ENCODE results near the gene AIPL1.

The AIPL1 gene

DNA sequence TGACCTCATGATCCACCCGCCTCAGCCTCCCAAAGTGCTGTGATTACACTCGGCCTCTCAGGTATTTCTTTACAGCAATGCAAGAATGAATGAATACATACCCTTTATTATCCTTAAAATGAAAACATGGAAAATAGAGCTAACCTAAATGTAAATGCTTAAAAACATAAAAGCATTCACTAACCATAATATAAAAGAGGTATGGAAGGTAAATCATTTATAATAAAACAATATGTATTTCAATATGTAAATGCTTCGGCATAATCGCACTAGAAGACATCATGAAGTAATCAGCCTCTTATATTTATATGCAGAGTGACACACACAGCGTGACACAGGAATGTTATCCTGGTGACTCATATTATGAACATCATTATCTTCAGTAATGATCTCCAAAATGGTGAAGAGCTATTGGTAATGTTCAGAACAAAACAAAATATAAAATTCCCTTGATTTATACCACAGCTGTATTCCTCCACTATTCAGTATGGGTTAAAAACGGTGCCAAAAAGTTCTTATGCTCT lies 53.9 kb downstream of the AIPL1 start:
- Histone ChIP-seq H3K4me3 (ENCODE audit: low read depth, low read length, poor library complexity, severe bottlenecking) (no peak overlapping the region), H2AFZ (ENCODE audit: low read length) (no peak overlapping the region), H4K20me1 (ENCODE audit: insufficient read depth, low read length) (no peaks in the 10 kb centered on the region), H3K4me1 (ENCODE audit: insufficient read depth, low read length, severe bottlenecking) (no peaks in the 10 kb centered on the region), H3K9me3 (ENCODE audit: low read length) (no peaks in the 10 kb centered on the region), H3K9ac (ENCODE audit: low read length) (no peak overlapping the region), H3K79me2 (ENCODE audit: insufficient read depth, low read length) (no peaks in the 10 kb centered on the region), H3K27me3 (ENCODE audit: insufficient read depth, low read length) (no peaks in the 10 kb centered on the region), H3K36me3 (ENCODE audit: insufficient read depth, low read length) (no peaks in the 10 kb centered on the region), H3F3A (ENCODE audit: insufficient read depth, low read length) (no peaks in the 10 kb centered on the region), H3K27ac (ENCODE audit: low read depth, low read length, poor library complexity, severe bottlenecking) (no peak overlapping the region), H3K4me2 (ENCODE audit: low read length) (no peak overlapping the region), H3K9me2 (ENCODE audit: low read depth, low read length) (no peaks in the 10 kb centered on the region)
- TF ChIP-seq, protein P1, sequence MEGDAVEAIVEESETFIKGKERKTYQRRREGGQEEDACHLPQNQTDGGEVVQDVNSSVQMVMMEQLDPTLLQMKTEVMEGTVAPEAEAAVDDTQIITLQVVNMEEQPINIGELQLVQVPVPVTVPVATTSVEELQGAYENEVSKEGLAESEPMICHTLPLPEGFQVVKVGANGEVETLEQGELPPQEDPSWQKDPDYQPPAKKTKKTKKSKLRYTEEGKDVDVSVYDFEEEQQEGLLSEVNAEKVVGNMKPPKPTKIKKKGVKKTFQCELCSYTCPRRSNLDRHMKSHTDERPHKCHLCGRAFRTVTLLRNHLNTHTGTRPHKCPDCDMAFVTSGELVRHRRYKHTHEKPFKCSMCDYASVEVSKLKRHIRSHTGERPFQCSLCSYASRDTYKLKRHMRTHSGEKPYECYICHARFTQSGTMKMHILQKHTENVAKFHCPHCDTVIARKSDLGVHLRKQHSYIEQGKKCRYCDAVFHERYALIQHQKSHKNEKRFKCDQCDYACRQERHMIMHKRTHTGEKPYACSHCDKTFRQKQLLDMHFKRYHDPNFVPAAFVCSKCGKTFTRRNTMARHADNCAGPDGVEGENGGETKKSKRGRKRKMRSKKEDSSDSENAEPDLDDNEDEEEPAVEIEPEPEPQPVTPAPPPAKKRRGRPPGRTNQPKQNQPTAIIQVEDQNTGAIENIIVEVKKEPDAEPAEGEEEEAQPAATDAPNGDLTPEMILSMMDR (IDR thresholded peaks at IDR 0.05; ENCODE audit: low read length) = no peak
- no peak for TF ChIP-seq EZH2 (IDR thresholded peaks at IDR 0.05; ENCODE audit: borderline replicate concordance, low read length)

DNA sequence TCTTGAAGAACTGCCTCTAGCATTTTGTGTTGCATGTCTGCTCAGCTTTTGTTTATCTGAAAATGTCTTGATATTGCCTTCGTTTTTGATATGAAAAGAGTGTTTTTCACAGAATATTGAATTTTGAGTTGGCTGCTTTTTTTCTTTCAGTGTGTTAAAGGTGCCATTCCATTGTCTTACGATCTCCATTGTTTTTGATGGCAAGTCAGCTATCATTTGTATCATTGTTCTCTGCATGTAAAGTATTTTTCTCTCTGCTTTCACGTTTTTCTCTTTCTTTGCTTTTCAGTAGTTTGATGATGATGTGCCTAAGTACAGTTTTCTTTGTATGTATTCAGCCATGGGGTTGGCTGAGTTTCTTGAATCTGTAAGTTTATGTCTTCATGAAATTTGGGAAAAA lies 57.0 kb downstream of the AIPL1 start:
- no peak overlapping the region for H3K4me3 ChIP-seq (ENCODE audit: low read depth, low read length, poor library complexity, severe bottlenecking)
- H3K9me2 ChIP-seq (ENCODE audit: low read depth, low read length) = no peaks in the 10 kb centered on the region
- H3F3A ChIP-seq (ENCODE audit: insufficient read depth, low read length) = no peaks in the 10 kb centered on the region
- TF ChIP-seq, protein P1 (IDR thresholded peaks at IDR 0.05; ENCODE audit: low read length) = no peak
- no peak for TF ChIP-seq EZH2 (IDR thresholded peaks at IDR 0.05; ENCODE audit: borderline replicate concordance, low read length)
- H3K4me2 ChIP-seq (ENCODE audit: low read length) = no peak overlapping the region
- H3K79me2 ChIP-seq (ENCODE audit: insufficient read depth, low read length) = no peaks in the 10 kb centered on the region
- H3K27ac ChIP-seq (ENCODE audit: low read depth, low read length, poor library complexity, severe bottlenecking) = no peak overlapping the region
- no peaks in the 10 kb centered on the region for H3K4me1 ChIP-seq (ENCODE audit: insufficient read depth, low read length, severe bottlenecking)
- H4K20me1 ChIP-seq (ENCODE audit: insufficient read depth, low read length) = no peaks in the 10 kb centered on the region
- no peaks in the 10 kb centered on the region for H3K27me3 ChIP-seq (ENCODE audit: insufficient read depth, low read length)
- no peaks in the 10 kb centered on the region for H3K9me3 ChIP-seq (ENCODE audit: low read length)
- H2AFZ ChIP-seq (ENCODE audit: low read length) = no peak overlapping the region
- no peaks in the 10 kb centered on the region for H3K36me3 ChIP-seq (ENCODE audit: insufficient read depth, low read length)
- no peak overlapping the region for H3K9ac ChIP-seq (ENCODE audit: low read length)

DNA sequence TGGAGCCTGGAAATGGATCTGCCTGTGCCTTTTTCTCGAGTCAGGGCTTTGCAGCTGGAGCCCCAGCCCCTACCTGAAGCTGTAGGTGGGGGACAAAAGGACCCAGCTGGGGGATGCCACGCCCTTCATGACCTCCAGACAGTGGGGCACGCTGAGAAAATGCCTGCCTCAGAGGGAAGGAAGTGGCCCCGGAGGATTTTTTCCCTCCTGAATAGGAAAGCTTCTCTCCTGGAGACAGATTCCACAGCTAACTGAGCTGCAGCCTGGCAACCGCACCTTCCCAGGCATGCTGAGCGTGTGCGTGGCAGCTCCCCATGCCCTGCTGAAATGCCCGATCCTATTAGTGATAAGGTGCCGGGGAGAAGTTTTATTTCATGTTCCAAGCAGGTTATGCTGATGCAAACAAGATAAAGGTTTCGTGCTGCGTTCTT lies 58.0 kb downstream of the AIPL1 start:
- Histone ChIP-seq H3K4me3 (ENCODE audit: low read depth, low read length, poor library complexity, severe bottlenecking) (no peak overlapping the region), H3K9me3 (ENCODE audit: low read length) (no peaks in the 10 kb centered on the region), H3K9me2 (ENCODE audit: low read depth, low read length) (no peaks in the 10 kb centered on the region), H2AFZ (ENCODE audit: low read length) (no peak overlapping the region), H3K79me2 (ENCODE audit: insufficient read depth, low read length) (no peaks in the 10 kb centered on the region), H3K27me3 (ENCODE audit: insufficient read depth, low read length) (no peaks in the 10 kb centered on the region), H3K27ac (ENCODE audit: low read depth, low read length, poor library complexity, severe bottlenecking) (no peak overlapping the region), H4K20me1 (ENCODE audit: insufficient read depth, low read length) (no peaks in the 10 kb centered on the region), H3K36me3 (ENCODE audit: insufficient read depth, low read length) (no peaks in the 10 kb centered on the region), H3K9ac (ENCODE audit: low read length) (no peak overlapping the region), H3K4me2 (ENCODE audit: low read length) (no peak overlapping the region), H3F3A (ENCODE audit: insufficient read depth, low read length) (no peaks in the 10 kb centered on the region), H3K4me1 (ENCODE audit: insufficient read depth, low read length, severe bottlenecking) (no peaks in the 10 kb centered on the region)
- TF ChIP-seq EZH2 (IDR thresholded peaks at IDR 0.05; ENCODE audit: borderline replicate concordance, low read length) = no peak
- TF ChIP-seq, protein P1 (IDR thresholded peaks at IDR 0.05; ENCODE audit: low read length) = no peak

Measured in OCI-LY1 (cell line).